HEK293 (cell line): ENCODE data around the gene EML6.

Experiments used
- CTCF ChIA-PET: fragments of 350-600 bp; formaldehyde crosslinking; extraction: SDS; loops from one replicate; lab custom pipeline; 2021; ENCODE audit warnings: antibody characterized with exemption; lab: Yijun Ruan, JAX
- POLR2A ChIA-PET: fragments of 300-600 bp; formaldehyde crosslinking; extraction: SDS; loops from one replicate; lab custom pipeline; 2020; ENCODE audit warnings: antibody characterized with exemption, inconsistent platforms; lab: Yijun Ruan, JAX
- H3K27ac ChIP-seq: fragments of 200-500 bp; sonication (Bioruptor generic); 2 replicates; pipeline ENCODE4 v1.5.1; 2014; ENCODE audit warnings: low read depth, low read length, control low read depth, inconsistent platforms; ENCODE audit errors: extremely low read depth
- H3K36me3 ChIP-seq, 2 experiments: fragments of 200-500 bp in 1 of 2; sonication (Bioruptor generic) in 1 of 2; 1 replicate in 1 of 2; 2 replicates in 1 of 2; pipeline ENCODE4 v1.5.1; 2014 to 2017; ENCODE audit warnings: inconsistent platforms in 2 of 2, low read length in 2 of 2; ENCODE audit not compliant: control insufficient read depth in 2 of 2, insufficient read depth in 1 of 2
- H3K4me1 ChIP-seq: fragments of 200-500 bp; sonication (Bioruptor generic); 2 replicates; pipeline ENCODE4 v1.5.1; 2014; ENCODE audit warnings: mild to moderate bottlenecking, low read length, inconsistent platforms; ENCODE audit not compliant: control insufficient read depth, insufficient read depth
- H3K4me3 ChIP-seq: 2 replicates; pipeline ENCODE4 v1.5.1; 2011; ENCODE audit warnings: low read depth, mild to moderate bottlenecking, control low read depth, low read length, moderate library complexity
- H3K9me3 ChIP-seq: fragments of 200-500 bp; sonication (Bioruptor generic); 2 replicates; pipeline ENCODE4 v1.5.1; 2014; ENCODE audit warnings: low read depth, low read length, inconsistent platforms; ENCODE audit not compliant: control insufficient read depth, insufficient read depth
- BCL11B ChIP-seq: fragments of 450-650 bp; formaldehyde crosslinking; IDR thresholded peaks from 2 replicates; pipeline ENCODE4 v1.5.1; 2016; ENCODE audit warnings: low read depth, missing biosample characterization, missing genetic modification characterization
- ELK4 ChIP-seq: IDR thresholded peaks from 2 replicates; pipeline ENCODE4 v1.6.1; 2011; ENCODE audit warnings: mild to moderate bottlenecking, low read depth, low read length, borderline replicate concordance
- KLF1 ChIP-seq: fragments of 450-650 bp; formaldehyde crosslinking; IDR thresholded peaks from 2 replicates; pipeline ENCODE4 v1.5.1; 2016; ENCODE audit warnings: missing biosample characterization, missing genetic modification characterization
- KLF10 ChIP-seq: fragments of 450-650 bp; IDR thresholded peaks from 2 replicates; pipeline ENCODE4 v1.5.1; 2018; ENCODE audit warnings: missing biosample characterization, mild to moderate bottlenecking, missing genetic modification characterization
- PRDM2 ChIP-seq: fragments of 450-650 bp; formaldehyde crosslinking; IDR thresholded peaks from 2 replicates; pipeline ENCODE4 v1.5.1; 2016; ENCODE audit warnings: missing biosample characterization, missing genetic modification characterization, borderline replicate concordance
- ZBTB48 ChIP-seq: fragments of 450-650 bp; formaldehyde crosslinking; IDR thresholded peaks from 2 replicates; pipeline ENCODE4 v1.5.1; 2016; ENCODE audit warnings: missing biosample characterization, missing genetic modification characterization
- ZBTB7A ChIP-seq: fragments of 450-650 bp; formaldehyde crosslinking; IDR thresholded peaks from 2 replicates; pipeline ENCODE4 v1.5.1; 2016; ENCODE audit warnings: low read depth, missing biosample characterization, missing genetic modification characterization
- ZNF121 ChIP-seq: fragments of 450-650 bp; formaldehyde crosslinking; IDR thresholded peaks from 2 replicates; pipeline ENCODE4 v1.5.1; 2016; ENCODE audit warnings: missing biosample characterization, missing genetic modification characterization
- ZNF138 ChIP-seq: fragments of 450-650 bp; formaldehyde crosslinking; IDR thresholded peaks from 2 replicates; pipeline ENCODE4 v1.5.1; 2016; ENCODE audit warnings: missing biosample characterization, missing genetic modification characterization, borderline replicate concordance
- ZNF155 ChIP-seq: fragments of 450-650 bp; formaldehyde crosslinking; IDR thresholded peaks from 2 replicates; pipeline ENCODE4 v1.5.1; 2016; ENCODE audit warnings: missing biosample characterization, missing genetic modification characterization
- ZNF18 ChIP-seq: fragments of 450-650 bp; formaldehyde crosslinking; IDR thresholded peaks from 2 replicates; pipeline ENCODE4 v1.5.1; 2016; ENCODE audit warnings: missing biosample characterization, missing genetic modification characterization
- ZNF248 ChIP-seq: fragments of 450-650 bp; formaldehyde crosslinking; IDR thresholded peaks from 2 replicates; pipeline ENCODE4 v1.5.1; 2017; ENCODE audit warnings: missing biosample characterization, missing genetic modification characterization
- ZNF366 ChIP-seq: fragments of 450-650 bp; formaldehyde crosslinking; conservative IDR thresholded peaks from 2 replicates; pipeline ENCODE4 v1.5.1; 2016; ENCODE audit warnings: missing biosample characterization, missing genetic modification characterization
- ZNF394 ChIP-seq: fragments of 450-650 bp; formaldehyde crosslinking; IDR thresholded peaks from 2 replicates; pipeline ENCODE4 v1.5.1; 2016; ENCODE audit warnings: missing biosample characterization, missing genetic modification characterization, mild to moderate bottlenecking, moderate library complexity, borderline replicate concordance
- ZNF404 ChIP-seq: fragments of 450-650 bp; formaldehyde crosslinking; IDR thresholded peaks from 2 replicates; pipeline ENCODE4 v1.5.1; 2017; ENCODE audit warnings: missing biosample characterization, missing genetic modification characterization
- ZNF501 ChIP-seq: fragments of 450-650 bp; formaldehyde crosslinking; IDR thresholded peaks from 2 replicates; pipeline ENCODE4 v1.5.1; 2016; ENCODE audit warnings: missing biosample characterization, missing genetic modification characterization
- ZNF600 ChIP-seq: fragments of 450-650 bp; formaldehyde crosslinking; IDR thresholded peaks from 2 replicates; pipeline ENCODE4 v1.5.1; 2016; ENCODE audit warnings: missing biosample characterization, missing genetic modification characterization
- ZNF629 ChIP-seq: fragments of 450-650 bp; formaldehyde crosslinking; IDR thresholded peaks from 2 replicates; pipeline ENCODE4 v1.5.1; 2017; ENCODE audit warnings: missing biosample characterization, missing genetic modification characterization
- ZNF701 ChIP-seq: fragments of 450-650 bp; formaldehyde crosslinking; IDR thresholded peaks from 2 replicates; pipeline ENCODE4 v1.5.1; 2016; ENCODE audit warnings: missing biosample characterization, missing genetic modification characterization
- ZNF707 ChIP-seq: fragments of 450-650 bp; formaldehyde crosslinking; IDR thresholded peaks from 2 replicates; pipeline ENCODE4 v1.5.1; 2016; ENCODE audit warnings: missing biosample characterization, missing genetic modification characterization
- ZNF792 ChIP-seq: fragments of 450-650 bp; formaldehyde crosslinking; IDR thresholded peaks from 2 replicates; pipeline ENCODE4 v1.5.1; 2016; ENCODE audit warnings: missing biosample characterization, missing genetic modification characterization
- ZNF837 ChIP-seq: fragments of 450-650 bp; formaldehyde crosslinking; IDR thresholded peaks from 2 replicates; pipeline ENCODE4 v1.5.1; 2016; ENCODE audit warnings: missing biosample characterization, missing genetic modification characterization
- TF ChIP-seq, protein P1 (sequence below): fragments of 450-650 bp; IDR thresholded peaks from 2 replicates; pipeline ENCODE4 v1.5.1; 2018; ENCODE audit warnings: missing biosample characterization, mild to moderate bottlenecking, missing genetic modification characterization
- TF ChIP-seq, protein P2 (sequence below): fragments of 450-650 bp; formaldehyde crosslinking; IDR thresholded peaks from 2 replicates; pipeline ENCODE4 v1.5.1; 2017; ENCODE audit warnings: missing biosample characterization, missing genetic modification characterization

Gene EML6

DNA sequence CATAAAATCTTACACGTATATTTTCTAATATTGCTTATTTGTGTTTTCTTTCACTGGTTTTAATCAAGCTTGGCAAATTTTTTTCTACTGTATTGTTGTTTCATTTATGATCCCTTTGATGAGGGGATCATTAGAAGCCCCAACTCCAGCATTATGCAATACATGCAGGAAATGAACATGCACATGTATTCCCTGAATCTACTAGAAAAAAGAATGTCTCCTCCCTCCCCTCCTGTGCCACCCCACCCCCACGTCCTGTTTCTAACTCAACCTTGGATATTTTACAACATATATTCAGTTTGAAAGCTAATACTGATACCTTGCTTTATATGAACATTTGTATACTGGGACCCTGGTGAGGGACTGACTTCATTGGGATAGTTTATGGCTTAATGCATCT is 53.0 kb downstream of the EML6 start (continued):
- TF ChIP-seq PRDM2 (tag by site-specific recombination) (no peak), BCL11B (tag by site-specific recombination) (no peak), ZNF707 (no peak), ZNF366 (tag by site-specific recombination) (no peak), ZBTB7A (tag by site-specific recombination) (no peak), ZNF155 (tag by site-specific recombination) (no peak), ZNF248 (tag by site-specific recombination) (no peak), ZNF600 (tag by site-specific recombination) (no peak)
- TF ChIP-seq, all 188 proteins: peak for 0

DNA sequence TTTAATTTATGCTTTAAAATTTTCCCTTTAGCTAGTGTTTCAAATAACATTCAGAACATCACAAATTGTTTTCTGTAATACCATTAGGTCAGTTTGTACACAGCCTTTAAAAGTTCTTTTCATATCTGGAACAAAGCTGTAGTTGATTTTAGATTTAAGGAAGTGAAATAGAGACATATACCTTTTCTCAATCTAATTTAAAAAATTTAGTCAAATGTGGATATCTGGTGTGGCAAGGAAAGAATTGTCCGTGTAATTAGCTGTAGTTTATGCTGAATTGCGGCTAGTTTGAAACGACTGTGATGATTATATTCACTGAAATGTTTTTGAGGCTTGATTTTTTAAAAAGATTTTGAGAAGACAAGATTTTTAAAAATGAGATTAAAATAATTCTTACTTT is 59.9 kb downstream of the EML6 start:
- Histone ChIP-seq H3K4me1 (no peaks in the 10 kb centered on the region), H3K36me3 (no peaks in the 10 kb centered on the region), H3K27ac (no peak overlapping the region), H3K9me3 (no peaks in the 10 kb centered on the region), H3K4me3 (no peak overlapping the region)
- TF ChIP-seq ZBTB48 (tag by site-specific recombination) (no peak), ZNF394 (tag by site-specific recombination) (no peak), ZNF138 (tag by site-specific recombination) (no peak), ZNF404 (tag by site-specific recombination) (no peak), ELK4 (no peak)
- TF ChIP-seq, protein P1, sequence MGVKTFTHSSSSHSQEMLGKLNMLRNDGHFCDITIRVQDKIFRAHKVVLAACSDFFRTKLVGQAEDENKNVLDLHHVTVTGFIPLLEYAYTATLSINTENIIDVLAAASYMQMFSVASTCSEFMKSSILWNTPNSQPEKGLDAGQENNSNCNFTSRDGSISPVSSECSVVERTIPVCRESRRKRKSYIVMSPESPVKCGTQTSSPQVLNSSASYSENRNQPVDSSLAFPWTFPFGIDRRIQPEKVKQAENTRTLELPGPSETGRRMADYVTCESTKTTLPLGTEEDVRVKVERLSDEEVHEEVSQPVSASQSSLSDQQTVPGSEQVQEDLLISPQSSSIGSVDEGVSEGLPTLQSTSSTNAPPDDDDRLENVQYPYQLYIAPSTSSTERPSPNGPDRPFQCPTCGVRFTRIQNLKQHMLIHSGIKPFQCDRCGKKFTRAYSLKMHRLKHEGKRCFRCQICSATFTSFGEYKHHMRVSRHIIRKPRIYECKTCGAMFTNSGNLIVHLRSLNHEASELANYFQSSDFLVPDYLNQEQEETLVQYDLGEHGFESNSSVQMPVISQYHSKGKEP (tag by site-specific recombination) = no peak
- CTCF ChIA-PET = interaction anchor here (0.7 kb wide), 1 partner anchor 117 kb away, joined by 3 read pairs; no protein-coding TSS in a partner anchor
- POLR2A ChIA-PET = no interaction called here

DNA sequence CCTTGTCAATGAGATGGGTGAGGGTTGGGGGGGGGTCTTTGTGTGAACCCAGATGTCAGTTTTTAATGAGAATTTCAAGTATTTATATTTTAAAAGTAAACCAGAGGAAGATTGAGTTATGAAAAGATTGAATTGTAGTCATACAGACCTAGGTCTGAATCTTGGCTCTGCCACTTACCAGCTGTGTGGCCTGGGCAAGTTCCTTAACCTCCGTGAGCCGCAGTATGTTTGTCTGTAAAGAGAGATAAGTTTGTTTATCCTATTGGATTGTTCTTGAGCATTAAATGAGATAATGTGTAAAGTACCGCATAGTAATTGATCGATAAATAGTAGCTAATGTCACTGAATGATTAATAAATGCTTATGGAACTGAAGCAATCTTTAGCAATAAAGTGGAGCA is 63.8 kb downstream of the EML6 start:
- CTCF ChIA-PET = no interaction called here
- no peak for TF ChIP-seq ZNF837 (tag by site-specific recombination)
- TF ChIP-seq KLF10 = no peak
- TF ChIP-seq ZNF501 (tag by site-specific recombination) = no peak
- TF ChIP-seq ZNF701 = no peak
- TF ChIP-seq, protein P2, sequence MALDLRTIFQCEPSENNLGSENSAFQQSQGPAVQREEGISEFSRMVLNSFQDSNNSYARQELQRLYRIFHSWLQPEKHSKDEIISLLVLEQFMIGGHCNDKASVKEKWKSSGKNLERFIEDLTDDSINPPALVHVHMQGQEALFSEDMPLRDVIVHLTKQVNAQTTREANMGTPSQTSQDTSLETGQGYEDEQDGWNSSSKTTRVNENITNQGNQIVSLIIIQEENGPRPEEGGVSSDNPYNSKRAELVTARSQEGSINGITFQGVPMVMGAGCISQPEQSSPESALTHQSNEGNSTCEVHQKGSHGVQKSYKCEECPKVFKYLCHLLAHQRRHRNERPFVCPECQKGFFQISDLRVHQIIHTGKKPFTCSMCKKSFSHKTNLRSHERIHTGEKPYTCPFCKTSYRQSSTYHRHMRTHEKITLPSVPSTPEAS (tag by site-specific recombination) = no peak
- no peak for TF ChIP-seq ZNF18 (tag by site-specific recombination)
- TF ChIP-seq ZNF629 (tag by site-specific recombination) = no peak
- TF ChIP-seq ZNF792 = no peak
- TF ChIP-seq ZNF121 (tag by site-specific recombination) = no peak
- no peak for TF ChIP-seq KLF1 (tag by site-specific recombination)

More for the DNA sequence above, 63.8 kb downstream of the EML6 start:
- H3K4me3 ChIP-seq = no peak overlapping the region
- H3K27ac ChIP-seq = no peak overlapping the region
- H3K36me3 ChIP-seq = no peaks in the 10 kb centered on the region
- no peaks in the 10 kb centered on the region for H3K4me1 ChIP-seq
- POLR2A ChIA-PET = no interaction called here
- H3K9me3 ChIP-seq = no peaks in the 10 kb centered on the region
